Measurements from ENCODE around the gene CCIN. TPM values are rescaled to one million over a fixed set of nuclear protein-coding genes. Genes with fewer than 3 reads are reported as not detected.

CCIN gene
- total RNA-seq, 1 donor from 2014 or later: not detected

- TF ChIP-seq CTCF (IDR thresholded peaks at IDR 0.05): no peak
- Histone ChIP-seq H3K36me3 (no peaks in the 10 kb centered on the region), H3K27ac (peak overlapping the region; percentile 71 to 78), H3K27me3 (no peaks in the 10 kb centered on the region), H3K4me1 (peaks cover 4 to 22% of the 10 kb centered on the region in 2 donors), H3K4me3 (peak overlapping the region; percentile 84 to 90), H3K9me3 (no peaks in the 10 kb centered on the region)
- peak in 1 of 2 donors; percentile 73 for DNase-seq (ENCODE audit: low spot score in 2 of 2)
- intact Hi-C loops (cut with DNase I): loop anchor here (1.0 kb wide), 1 partner anchor 53 kb away; the partner anchor contains the start of gene CLTA
Measured at GRCh38 chr9:36137392-36138004, 31.7 kb upstream of the CCIN start.

GRCh38 chr9:36138496-36138895, 30.7 kb upstream of the CCIN start:
- no peaks in the 10 kb centered on the region for H3K36me3 ChIP-seq
- H3K27me3 ChIP-seq: no peaks in the 10 kb centered on the region
- H3K9me3 ChIP-seq: no peaks in the 10 kb centered on the region
- peaks cover 12 to 32% of the 10 kb centered on the region in 2 donors for H3K4me1 ChIP-seq
- TF ChIP-seq CTCF (IDR thresholded peaks at IDR 0.05): no peak
- no peak overlapping the region for H3K27ac ChIP-seq
- intact Hi-C loops (cut with DNase I): no loop called here
- peak in 1 of 2 donors; percentile 51 for DNase-seq (ENCODE audit: low spot score in 2 of 2)
- no peak overlapping the region for H3K4me3 ChIP-seq

GRCh38 chr9:36138901-36139300, 30.3 kb upstream of the CCIN start:
- H3K36me3 ChIP-seq: no peaks in the 10 kb centered on the region
- no peaks in the 10 kb centered on the region for H3K27me3 ChIP-seq
- TF ChIP-seq CTCF (IDR thresholded peaks at IDR 0.05): no peak
- H3K4me3 ChIP-seq: no peak overlapping the region
- no peak overlapping the region for H3K27ac ChIP-seq
- DNase-seq (ENCODE audit: low spot score in 2 of 2): peak in 1 of 2 donors; percentile 51
- intact Hi-C loops (cut with DNase I): no loop called here
- peaks cover 12 to 33% of the 10 kb centered on the region in 2 donors for H3K4me1 ChIP-seq
- H3K9me3 ChIP-seq: no peaks in the 10 kb centered on the region

- TF ChIP-seq CTCF (IDR thresholded peaks at IDR 0.05): no peak
- Histone ChIP-seq H3K36me3 (no peaks in the 10 kb centered on the region), H3K27me3 (no peaks in the 10 kb centered on the region), H3K4me3 (no peak overlapping the region), H3K27ac (peak overlapping the region; percentile 29 to 86), H3K4me1 (peaks cover 12 to 33% of the 10 kb centered on the region in 2 donors), H3K9me3 (no peaks in the 10 kb centered on the region)
- peak in 1 of 2 donors; percentile 53 for DNase-seq (ENCODE audit: low spot score in 2 of 2)
- intact Hi-C loops (cut with DNase I): loop anchor here (1.0 to 5.0 kb wide), 2 partner anchors 26 to 117 kb away; partner anchors contain the start of gene GNE
Measured at GRCh38 chr9:36140086-36141084, 28.8 kb upstream of the CCIN start.

- no peaks in the 10 kb centered on the region for H3K27me3 ChIP-seq
- DNase-seq (ENCODE audit: low spot score in 2 of 2): no peak
- intact Hi-C loops (cut with DNase I): loop anchor here (1.0 to 5.0 kb wide), 2 partner anchors 25 to 116 kb away; partner anchors contain the start of gene GNE
- H3K9me3 ChIP-seq: no peaks in the 10 kb centered on the region
- no peak overlapping the region for H3K4me3 ChIP-seq
- H3K4me1 ChIP-seq: peaks cover 12 to 33% of the 10 kb centered on the region in 2 donors
- no peaks in the 10 kb centered on the region for H3K36me3 ChIP-seq
- peak overlapping the region in 1 of 2 donors; percentile 86 for H3K27ac ChIP-seq
- peak in 2 of 3 experiments; percentile 21 to 49 for TF ChIP-seq CTCF (IDR thresholded peaks at IDR 0.05)
Measured at GRCh38 chr9:36141288-36141687, 27.9 kb upstream of the CCIN start.

Measured in ascending aorta (tissue), 2 donors.